Small intestine (tissue), 7 donors: ENCODE measurements around the gene ARNT2. TPM values are rescaled to one million over a fixed set of nuclear protein-coding genes. Genes with fewer than 3 reads are reported as not detected.

Experiments used
- DNase-seq, 2 donors: peaks; one replicate each; pipeline versions ENCODE4 v3.0.0 to v3.0.0-alpha.2; 2013
- FAIRE-seq: peaks from 2 replicates; lab custom pipeline; 2012; peaks lifted over from hg19 to GRCh38; lab: Jason Lieb, UNC
- H3K27ac ChIP-seq, 3 donors: one replicate each; pipeline ENCODE4 v1.5.1; 2013; ENCODE audit warnings: low read length in 2 of 3, mild to moderate bottlenecking in 2 of 3, control low read depth in 1 of 3, inconsistent platforms in 1 of 3, low read depth in 1 of 3, moderate library complexity in 1 of 3
- H3K27me3 ChIP-seq, 3 donors: one replicate each; pipeline ENCODE4 v1.6.1; 2013; ENCODE audit warnings: low read length in 3 of 3, inconsistent platforms in 1 of 3; ENCODE audit not compliant: control insufficient read depth in 3 of 3, insufficient read depth in 3 of 3
- H3K36me3 ChIP-seq, 3 donors: one replicate each; pipeline ENCODE4 v1.6.1; 2013; ENCODE audit warnings: low read length in 3 of 3, inconsistent platforms in 1 of 3, low read depth in 1 of 3, mild to moderate bottlenecking in 1 of 3, moderate library complexity in 1 of 3; ENCODE audit not compliant: control insufficient read depth in 3 of 3, insufficient read depth in 2 of 3
- H3K4me1 ChIP-seq, 3 donors: one replicate each; pipeline ENCODE4 v1.6.1; 2013; ENCODE audit warnings: low read length in 2 of 3, inconsistent platforms in 1 of 3, low read depth in 1 of 3, mild to moderate bottlenecking in 1 of 3, moderate library complexity in 1 of 3; ENCODE audit not compliant: control insufficient read depth in 3 of 3, insufficient read depth in 2 of 3
- H3K4me3 ChIP-seq, 3 donors: one replicate each; pipeline ENCODE4 v1.5.1; 2013; ENCODE audit warnings: low read length in 3 of 3, control low read depth in 1 of 3, inconsistent platforms in 1 of 3, low read depth in 1 of 3, mild to moderate bottlenecking in 1 of 3, moderate library complexity in 1 of 3
- H3K9me3 ChIP-seq, 2 donors: one replicate each; pipeline ENCODE4 v1.6.1; 2013; ENCODE audit warnings: low read depth in 1 of 2, low read length in 1 of 2; ENCODE audit not compliant: control insufficient read depth in 2 of 2, insufficient read depth in 1 of 2
- WGBS, 3 donors: extraction: QIAGEN DNeasy Blood & Tissue Kit; methylation state at CpG; one replicate each; pipeline ENCODE4 v1.1.7; 2013; 5-methylcytosine and 5-hydroxymethylcytosine counted together
- polyA plus RNA-seq, 4 donors: library from polyadenylated mRNA; stranded (reverse) in 3 of 4; unstranded in 1 of 4; fragments of 200-250 nt in 3 of 4; fragments of 120-200 nt in 1 of 4; gene quantifications; one replicate each; pipeline versions ENCODE4 v1.2.1 to v1.2.3, GENCODE V29; 2013
- donor health status: healthy with polysubstance abuse.
- donor health status: control.
- donor health status: control.
- donor health status: Bipolar disorder and iron deficiency.
- donor health status: healthy.

The ARNT2 gene
- polyA plus RNA-seq, 4 donors: 0.45 to 4.4 (median 2.4) TPM

DNA sequence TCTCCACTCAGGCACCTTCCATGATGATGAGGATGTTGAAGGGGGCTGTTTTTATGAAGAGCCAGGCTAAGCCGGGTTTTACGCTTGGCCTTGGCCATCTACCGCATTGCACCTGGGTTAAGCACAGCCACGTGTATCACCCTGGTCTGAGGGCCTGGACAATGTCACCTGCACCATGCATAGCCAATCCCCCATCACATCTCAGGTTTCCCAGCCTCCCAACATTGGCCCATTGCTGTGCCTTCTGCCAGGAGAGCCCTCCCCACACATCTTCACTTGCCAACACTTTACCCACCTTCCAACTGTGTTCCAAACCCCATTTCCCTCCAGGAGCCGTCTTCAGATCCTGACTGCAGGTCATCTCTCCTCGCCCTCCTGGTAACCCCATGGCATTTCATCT lies 155.6 kb downstream of the ARNT2 start:
- Histone ChIP-seq H3K27ac (no peak overlapping the region), H3K36me3 (peaks cover 0 to 5% (median 0%) of the 10 kb centered on the region in 3 donors), H3K9me3 (no peaks in the 10 kb centered on the region), H3K4me1 (no peaks in the 10 kb centered on the region), H3K4me3 (no peak overlapping the region), H3K27me3 (no peaks in the 10 kb centered on the region)
- FAIRE-seq (no peak), DNase-seq (no peak)
- 83 to 86% (median 84%) methylated on average over 6 of the region's 6 CpGs for WGBS, 3 donors

DNA sequence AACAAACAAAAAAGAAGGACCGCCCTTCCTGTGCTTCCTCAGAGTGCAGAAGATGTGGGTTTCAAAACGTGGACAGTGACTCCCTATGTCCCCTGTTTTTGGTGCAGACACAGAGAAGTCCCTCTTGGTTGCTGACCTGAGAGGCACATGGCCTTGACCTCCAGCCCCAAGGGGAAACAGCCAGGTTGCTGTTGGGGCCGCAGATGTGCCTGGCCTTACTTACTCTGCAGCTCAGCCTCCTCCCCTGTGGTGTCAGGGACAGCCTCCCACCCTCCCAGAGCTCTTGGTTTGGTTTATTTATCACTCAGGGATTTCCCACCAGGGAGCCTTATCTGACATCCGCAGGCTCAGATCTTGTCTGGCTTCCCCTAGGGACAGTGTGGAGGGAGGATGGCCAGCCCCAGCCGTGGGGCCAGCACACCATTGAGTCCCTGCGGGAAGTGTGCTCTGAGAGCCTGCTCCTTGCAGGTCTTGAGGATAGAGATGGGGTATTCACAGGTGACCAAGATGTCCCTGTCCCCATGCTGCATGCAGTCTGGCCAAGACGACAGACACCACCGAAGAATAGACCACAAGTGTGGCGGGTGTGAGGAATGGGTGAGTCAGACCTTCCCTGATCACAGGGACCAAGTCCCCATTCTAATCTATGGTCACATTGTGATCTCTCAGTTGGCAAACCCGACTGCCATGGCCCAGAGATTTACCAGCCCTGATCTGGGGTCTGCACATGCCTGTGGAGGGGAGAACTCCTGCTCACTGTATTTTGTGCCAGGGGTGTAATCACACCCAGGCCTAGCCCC lies 156.6 kb downstream of the ARNT2 start:
- no peak for FAIRE-seq
- no peak for DNase-seq
- H3K27me3 ChIP-seq: no peaks in the 10 kb centered on the region
- H3K4me3 ChIP-seq: no peak overlapping the region
- WGBS, 3 donors: 64 to 76% (median 72%) methylated on average over 9 to 10 of the region's 10 CpGs
- H3K36me3 ChIP-seq: peaks cover 0 to 3% (median 0%) of the 10 kb centered on the region in 3 donors
- no peaks in the 10 kb centered on the region for H3K4me1 ChIP-seq
- H3K9me3 ChIP-seq: no peaks in the 10 kb centered on the region
- H3K27ac ChIP-seq: no peak overlapping the region

DNA sequence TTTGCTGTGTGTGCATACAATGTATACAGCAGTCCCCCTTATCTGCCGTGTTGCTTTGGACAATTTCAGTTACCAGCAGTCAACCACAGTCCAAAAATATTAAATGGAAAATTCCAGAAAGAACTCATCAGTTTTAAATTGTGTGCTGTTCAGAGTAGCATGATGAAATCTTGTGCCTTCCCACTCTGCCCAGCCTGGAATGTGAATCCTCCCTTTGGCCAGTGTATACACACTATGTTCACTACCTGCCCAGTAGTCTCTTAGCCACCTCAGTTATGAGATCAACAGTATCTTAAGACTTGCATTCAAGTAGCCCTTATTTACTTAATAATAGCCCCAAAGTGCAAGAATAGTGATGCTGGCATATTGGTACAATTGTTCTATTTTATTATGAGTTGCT lies 157.3 kb downstream of the ARNT2 start:
- Histone ChIP-seq H3K4me1 (no peaks in the 10 kb centered on the region), H3K4me3 (no peak overlapping the region), H3K36me3 (peaks cover 0 to 5% (median 0%) of the 10 kb centered on the region in 3 donors), H3K27ac (no peak overlapping the region), H3K27me3 (no peaks in the 10 kb centered on the region), H3K9me3 (no peaks in the 10 kb centered on the region)
- DNase-seq (no peak), FAIRE-seq (no peak)
- 73 to 85% (median 78%) methylated on average over 1 of the region's 1 CpG for WGBS, 3 donors

DNA sequence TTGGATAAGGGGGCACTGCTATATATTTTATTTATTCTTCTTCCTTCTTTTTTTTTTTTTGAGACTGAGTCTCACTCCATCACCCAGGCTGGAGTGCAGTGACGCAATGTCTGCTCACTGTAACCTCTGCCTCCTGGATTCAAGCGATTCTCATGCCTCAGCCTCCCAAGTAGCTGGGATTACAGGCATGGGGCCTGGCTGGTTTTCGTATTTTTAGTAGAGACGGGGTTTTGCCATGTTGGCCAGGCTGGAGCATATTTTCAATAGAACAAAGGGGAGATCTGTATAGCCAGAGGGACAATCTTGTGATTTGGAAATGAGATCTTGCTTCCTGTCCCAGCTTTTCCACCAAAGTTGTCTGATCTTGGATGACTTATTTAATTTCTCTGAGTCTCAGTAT lies 157.9 kb downstream of the ARNT2 start:
- H3K4me3 ChIP-seq: no peak overlapping the region
- no peaks in the 10 kb centered on the region for H3K27me3 ChIP-seq
- H3K9me3 ChIP-seq: no peaks in the 10 kb centered on the region
- no peak overlapping the region for H3K27ac ChIP-seq
- no peak for FAIRE-seq
- peaks cover 0 to 5% (median 0%) of the 10 kb centered on the region in 3 donors for H3K36me3 ChIP-seq
- no peak for DNase-seq
- H3K4me1 ChIP-seq: no peaks in the 10 kb centered on the region
- 86 to 89% (median 88%) methylated on average over 4 of the region's 4 CpGs for WGBS, 3 donors

DNA sequence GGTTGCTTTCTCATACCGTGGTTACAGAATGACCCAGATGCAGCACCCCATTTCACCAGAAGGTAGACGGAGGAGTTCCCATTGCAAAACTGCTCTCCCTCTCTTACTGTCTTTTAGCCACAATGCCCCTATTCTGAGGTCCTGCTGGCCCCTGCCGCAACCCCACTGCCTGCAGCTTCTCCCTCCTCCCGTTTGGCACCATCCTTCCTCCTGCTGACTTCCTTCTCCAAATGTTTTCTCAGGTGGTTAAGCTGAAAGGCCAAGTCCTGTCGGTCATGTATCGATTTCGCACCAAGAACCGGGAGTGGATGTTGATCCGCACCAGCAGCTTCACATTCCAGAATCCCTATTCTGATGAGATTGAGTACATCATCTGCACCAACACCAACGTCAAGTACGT lies 158.7 kb downstream of the ARNT2 start:
- 87 to 92% (median 89%) methylated on average over 11 of the region's 11 CpGs for WGBS, 3 donors
- Histone ChIP-seq H3K36me3 (peaks cover 0 to 5% (median 0%) of the 10 kb centered on the region in 3 donors), H3K27ac (no peak overlapping the region), H3K27me3 (no peaks in the 10 kb centered on the region), H3K4me3 (no peak overlapping the region), H3K9me3 (no peaks in the 10 kb centered on the region), H3K4me1 (no peaks in the 10 kb centered on the region)
- FAIRE-seq: no peak
- no peak for DNase-seq

DNA sequence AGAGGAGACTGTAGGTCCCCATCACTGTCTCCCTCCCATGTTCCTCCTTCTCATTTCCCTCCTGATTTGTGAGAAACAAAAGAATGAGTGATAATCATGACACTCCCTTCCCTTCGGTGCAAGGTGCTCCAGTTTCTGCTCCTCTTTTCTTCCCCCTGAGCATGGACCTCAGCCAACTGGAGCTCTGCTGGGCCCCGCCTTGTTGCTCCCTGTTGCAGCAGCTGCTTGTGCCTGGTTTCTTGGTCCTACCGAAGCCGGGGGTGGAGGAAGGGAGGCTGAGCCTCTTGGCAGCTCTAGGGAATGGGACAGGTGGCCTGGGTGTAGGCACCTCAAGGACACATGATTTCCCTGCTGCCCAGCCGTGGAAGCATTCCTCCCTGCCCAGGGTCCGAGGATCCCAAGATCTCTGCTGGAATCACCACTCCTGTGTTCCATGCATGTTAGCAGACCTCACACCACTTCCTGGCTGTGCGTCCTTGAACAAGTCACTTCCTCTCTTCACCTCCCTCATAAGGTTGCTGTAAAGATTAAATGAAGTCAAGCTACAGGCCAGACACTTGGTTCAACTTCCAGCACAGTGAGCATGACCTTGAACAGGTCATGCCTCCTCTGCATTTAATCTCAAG lies 159.3 kb downstream of the ARNT2 start:
- H3K4me3 ChIP-seq: no peak overlapping the region
- H3K4me1 ChIP-seq: no peaks in the 10 kb centered on the region
- H3K27ac ChIP-seq: no peak overlapping the region
- H3K36me3 ChIP-seq: peaks cover 0 to 5% (median 0%) of the 10 kb centered on the region in 3 donors
- H3K9me3 ChIP-seq: no peaks in the 10 kb centered on the region
- no peak for DNase-seq
- no peak for FAIRE-seq
- H3K27me3 ChIP-seq: no peaks in the 10 kb centered on the region
- 30 to 56% (median 40%) methylated on average over 7 of the region's 7 CpGs for WGBS, 3 donors

GRCh38 chr15:80564056-80564455 lies 159.9 kb downstream of the ARNT2 start:
- Histone ChIP-seq H3K4me3 (no peak overlapping the region), H3K36me3 (peaks cover 0 to 5% (median 0%) of the 10 kb centered on the region in 3 donors), H3K27me3 (no peaks in the 10 kb centered on the region), H3K27ac (no peak overlapping the region), H3K9me3 (no peaks in the 10 kb centered on the region), H3K4me1 (no peaks in the 10 kb centered on the region)
- FAIRE-seq: no peak
- WGBS, 3 donors: 86 to 94% (median 92%) methylated on average over 8 of the region's 8 CpGs
- no peak for DNase-seq

DNA sequence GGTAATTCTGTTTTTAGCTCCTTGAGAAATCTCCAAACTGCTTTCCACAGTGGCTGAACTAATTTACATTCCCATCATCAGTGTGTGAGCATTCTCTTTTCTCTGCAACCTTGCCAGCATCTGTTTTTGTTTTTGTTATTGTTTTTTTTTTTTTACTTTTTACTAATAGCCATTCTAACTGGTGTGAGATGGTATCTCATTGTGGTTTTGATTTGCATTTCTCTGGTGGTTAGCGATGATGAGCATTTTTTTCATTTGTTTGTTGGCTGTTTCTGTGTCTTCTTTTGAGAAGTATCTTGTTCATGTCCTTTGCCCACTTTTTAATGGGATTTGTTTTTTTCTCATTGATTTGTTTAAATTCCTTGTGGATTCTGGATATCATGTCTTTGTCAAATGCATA lies 161.2 kb downstream of the ARNT2 start:
- Histone ChIP-seq H3K27ac (no peak overlapping the region), H3K27me3 (no peaks in the 10 kb centered on the region), H3K36me3 (peaks cover 0 to 5% (median 0%) of the 10 kb centered on the region in 3 donors), H3K4me1 (no peaks in the 10 kb centered on the region), H3K4me3 (no peak overlapping the region), H3K9me3 (no peaks in the 10 kb centered on the region)
- DNase-seq (no peak), FAIRE-seq (no peak)
- WGBS, 3 donors: 80 to 90% (median 86%) methylated on average over 1 of the region's 1 CpG
